CD4-positive, CD25-positive, alpha-beta regulatory T cell (primary cell): ENCODE results near the gene MAP2K4. TPM values are rescaled to one million over a fixed set of nuclear protein-coding genes. Genes with fewer than 3 reads are reported as not detected.
A peak's percentile ranks its signal among the peaks of the same experiment; 100 is the strongest.

ENCODE experiments used
- ATAC-seq, 2 donors: fragments of 150-1000 bp; cut with Tn5 transposase; one replicate each; pipeline ENCODE4 v1.10.0; 2021; ENCODE audit warnings: low read depth in 2 of 2, moderate number of reproducible peaks in 2 of 2, moderate library complexity in 1 of 2
- DNase-seq, 3 donors: peaks; one replicate each; pipeline versions ENCODE4 v3.0.0 to v3.0.0-alpha.2; 2012 to 2022; ENCODE audit warnings: mixed read lengths in 1 of 3
- H3K27ac ChIP-seq: one replicate; pipeline ENCODE4 v1.7.0; 2013; ENCODE audit warnings: mild to moderate bottlenecking, low read length; ENCODE audit not compliant: insufficient read depth, poor library complexity, severe bottlenecking
- H3K27me3 ChIP-seq: one replicate; pipeline ENCODE4 v1.7.0; 2013; ENCODE audit warnings: low read length; ENCODE audit not compliant: control insufficient read depth, insufficient read depth
- H3K36me3 ChIP-seq: one replicate; pipeline ENCODE4 v1.7.0; 2013; ENCODE audit warnings: mild to moderate bottlenecking, low read length, moderate library complexity; ENCODE audit not compliant: control insufficient read depth, insufficient read depth
- H3K4me1 ChIP-seq: 2 replicates; pipeline ENCODE4 v1.7.0; 2013; ENCODE audit warnings: mild to moderate bottlenecking, low read length; ENCODE audit not compliant: insufficient read depth, control insufficient read depth, poor library complexity, severe bottlenecking
- H3K4me3 ChIP-seq: one replicate; pipeline ENCODE4 v1.7.0; 2013; ENCODE audit warnings: low read depth, mild to moderate bottlenecking, low read length, moderate library complexity
- H3K9me3 ChIP-seq, 2 experiments: 1 replicate in 1 of 2; 2 replicates in 1 of 2; pipeline ENCODE4 v1.7.0; 2013; ENCODE audit warnings: low read length in 2 of 2, mild to moderate bottlenecking in 1 of 2, moderate library complexity in 1 of 2; ENCODE audit not compliant: control insufficient read depth in 2 of 2
- H3K27ac Mint-ChIP-seq, 3 donors: one replicate each; pipeline ENCODE4 v1.8.0; 2020 to 2022; ENCODE audit warnings: mild to moderate bottlenecking in 3 of 3, mixed read lengths in 3 of 3, moderate library complexity in 2 of 3
- H3K27me3 Mint-ChIP-seq: one replicate; pipeline ENCODE4 v1.8.0; 2022; ENCODE audit warnings: mild to moderate bottlenecking, mixed read lengths
- H3K36me3 Mint-ChIP-seq: one replicate; pipeline ENCODE4 v1.8.0; 2020; ENCODE audit warnings: mixed read lengths
- H3K4me1 Mint-ChIP-seq, 4 donors: one replicate each; pipeline ENCODE4 v1.8.0; 2020 to 2022; ENCODE audit warnings: mixed read lengths in 4 of 4, mild to moderate bottlenecking in 1 of 4
- H3K4me3 Mint-ChIP-seq, 4 donors: one replicate each; pipeline ENCODE4 v1.8.0; 2020 to 2022; ENCODE audit warnings: mild to moderate bottlenecking in 4 of 4, mixed read lengths in 4 of 4, moderate library complexity in 3 of 4
- H3K9me3 Mint-ChIP-seq, 7 donors: one replicate each; pipeline ENCODE4 v1.8.0; 2020 to 2022; ENCODE audit warnings: mixed read lengths in 7 of 7, mild to moderate bottlenecking in 3 of 7, moderate library complexity in 2 of 7
- polyA plus RNA-seq, 4 donors: library from polyadenylated mRNA; unstranded; fragments of 300-500 nt; fragmentation: Illumina TruSeq; gene quantifications; one replicate each; pipeline ENCODE4 v1.2.3, GENCODE V29; 2021
- total RNA-seq: library from RNA; stranded (reverse); gene quantifications from one replicate; pipeline ENCODE4 v1.2.3, GENCODE V29; 2022

MAP2K4 gene
- total and polyA plus RNA-seq, 5 donors from 2014 or later = 25.1 to 30.6 (median 26.1) TPM

GRCh38 chr17:12053552-12053951 is 32.9 kb downstream of the MAP2K4 start:
- peak overlapping the region in 3 of 4 donors; percentile 2 to 66 (median 62) for H3K4me3 Mint-ChIP-seq
- no peak for ATAC-seq

GRCh38 chr17:12055889-12056288 is 35.2 kb downstream of the MAP2K4 start:
- Histone ChIP-seq H3K36me3 (peaks cover 5% of the 10 kb centered on the region), H3K4me1 (peaks cover 10% of the 10 kb centered on the region), H3K9me3 (no peaks in the 10 kb centered on the region), H3K27ac (no peak overlapping the region), H3K4me3 (no peak overlapping the region), H3K27me3 (no peaks in the 10 kb centered on the region)
- Mint-ChIP-seq H3K27me3 (no peaks in the 10 kb centered on the region), H3K36me3 (peaks cover 17% of the 10 kb centered on the region), H3K27ac (peak overlapping the region; percentile 4 to 38 (median 8)), H3K9me3 (no peaks in the 10 kb centered on the region), H3K4me3 (no peak overlapping the region), H3K4me1 (peaks cover 39 to 76% (median 62%) of the 10 kb centered on the region in 4 donors)
- DNase-seq (peak in 1 of 3 donors; percentile 76), ATAC-seq (peak; percentile 65 to 69)

More at GRCh38 chr17:12053552-12053951, 32.9 kb downstream of the MAP2K4 start:
- no peaks in the 10 kb centered on the region for H3K27me3 ChIP-seq
- Mint-ChIP-seq H3K36me3 (peaks cover 6% of the 10 kb centered on the region), H3K27ac (peak overlapping the region; percentile 22 to 57 (median 57)), H3K4me1 (peaks cover 30 to 88% (median 77%) of the 10 kb centered on the region in 4 donors), H3K9me3 (no peaks in the 10 kb centered on the region), H3K27me3 (no peaks in the 10 kb centered on the region)
- peaks cover 10% of the 10 kb centered on the region for H3K4me1 ChIP-seq
- peaks cover 3% of the 10 kb centered on the region for H3K36me3 ChIP-seq
- no peak overlapping the region for H3K27ac ChIP-seq
- DNase-seq = peak in 1 of 3 donors; percentile 38
- no peaks in the 10 kb centered on the region for H3K9me3 ChIP-seq
- H3K4me3 ChIP-seq = no peak overlapping the region

DNA sequence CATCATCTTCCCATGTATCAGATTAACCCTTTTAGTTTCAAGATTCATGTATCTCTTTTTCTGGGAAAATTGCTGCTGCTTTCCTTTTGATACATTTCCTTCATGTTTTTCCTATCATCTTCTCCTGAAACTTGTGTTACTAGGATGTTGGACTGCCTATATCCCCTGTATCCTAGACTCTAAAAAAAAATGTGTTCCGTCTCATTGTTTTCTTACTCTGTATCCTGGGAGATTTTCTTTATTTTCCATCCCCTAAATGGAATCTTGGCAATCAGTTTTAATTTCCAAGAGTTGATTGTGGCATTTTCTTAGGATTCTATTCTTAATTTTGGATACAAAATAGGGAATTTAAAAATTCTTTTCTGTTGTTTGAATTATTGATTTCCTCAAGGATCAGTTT is 36.8 kb downstream of the MAP2K4 start:
- no peak for ATAC-seq

GRCh38 chr17:12058535-12058934 is 37.9 kb downstream of the MAP2K4 start:
- Histone ChIP-seq H3K27ac (no peak overlapping the region), H3K36me3 (peaks cover 5% of the 10 kb centered on the region), H3K4me3 (no peak overlapping the region), H3K4me1 (peaks cover 4% of the 10 kb centered on the region), H3K9me3 (no peaks in the 10 kb centered on the region), H3K27me3 (no peaks in the 10 kb centered on the region)
- H3K36me3 Mint-ChIP-seq = peaks cover 28% of the 10 kb centered on the region
- H3K27me3 Mint-ChIP-seq = no peaks in the 10 kb centered on the region
- DNase-seq (no peak), ATAC-seq (no peak)
- H3K4me3 Mint-ChIP-seq = no peak overlapping the region
- no peaks in the 10 kb centered on the region for H3K9me3 Mint-ChIP-seq
- peaks cover 33 to 60% (median 49%) of the 10 kb centered on the region in 4 donors for H3K4me1 Mint-ChIP-seq
- H3K27ac Mint-ChIP-seq = no peak overlapping the region

More for the DNA sequence above, 36.8 kb downstream of the MAP2K4 start:
- Histone ChIP-seq H3K4me1 (peaks cover 10% of the 10 kb centered on the region), H3K4me3 (no peak overlapping the region), H3K27me3 (no peaks in the 10 kb centered on the region), H3K36me3 (peaks cover 5% of the 10 kb centered on the region), H3K27ac (no peak overlapping the region), H3K9me3 (no peaks in the 10 kb centered on the region)
- peaks cover 37 to 65% (median 55%) of the 10 kb centered on the region in 4 donors for H3K4me1 Mint-ChIP-seq
- peaks cover 18% of the 10 kb centered on the region for H3K36me3 Mint-ChIP-seq
- H3K9me3 Mint-ChIP-seq = no peaks in the 10 kb centered on the region
- no peak overlapping the region for H3K4me3 Mint-ChIP-seq
- no peaks in the 10 kb centered on the region for H3K27me3 Mint-ChIP-seq
- no peak for DNase-seq
- H3K27ac Mint-ChIP-seq = peak overlapping the region in 1 of 3 donors; percentile 8

DNA sequence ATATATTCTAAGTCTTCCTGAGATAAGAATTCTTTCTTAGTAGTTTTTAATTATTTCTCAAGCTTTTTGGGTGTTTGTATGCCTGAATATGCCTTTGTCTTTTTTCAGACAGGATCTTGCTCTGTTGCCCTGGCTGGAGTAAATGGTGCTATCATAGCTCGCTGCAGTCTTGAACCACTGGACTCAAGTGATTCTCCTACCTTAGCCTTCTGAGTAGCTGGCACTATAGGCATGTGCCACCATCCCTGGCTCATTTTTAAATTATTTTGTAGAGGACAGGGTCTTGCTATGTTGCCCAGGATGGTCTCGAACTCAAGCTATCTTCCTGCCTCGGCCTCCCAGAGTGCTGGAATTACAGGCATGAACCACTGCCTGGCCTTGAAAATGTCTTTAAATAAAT is 41.6 kb downstream of the MAP2K4 start:
- H3K27ac ChIP-seq = no peak overlapping the region
- no peak overlapping the region for H3K4me3 Mint-ChIP-seq
- H3K9me3 Mint-ChIP-seq = no peaks in the 10 kb centered on the region
- ATAC-seq = no peak
- no peaks in the 10 kb centered on the region for H3K27me3 ChIP-seq
- H3K27ac Mint-ChIP-seq = no peak overlapping the region
- peaks cover 18 to 28% (median 22%) of the 10 kb centered on the region in 4 donors for H3K4me1 Mint-ChIP-seq
- H3K36me3 ChIP-seq = peaks cover 2% of the 10 kb centered on the region
- H3K36me3 Mint-ChIP-seq = peaks cover 39% of the 10 kb centered on the region
- no peak for DNase-seq
- H3K27me3 Mint-ChIP-seq = no peaks in the 10 kb centered on the region
- H3K9me3 ChIP-seq = no peaks in the 10 kb centered on the region
- H3K4me1 ChIP-seq = no peaks in the 10 kb centered on the region
- H3K4me3 ChIP-seq = no peak overlapping the region

- H3K4me1 Mint-ChIP-seq = peaks cover 10 to 18% (median 15%) of the 10 kb centered on the region in 4 donors
- H3K4me1 ChIP-seq = no peaks in the 10 kb centered on the region
- H3K9me3 ChIP-seq = no peaks in the 10 kb centered on the region
- H3K36me3 ChIP-seq = no peaks in the 10 kb centered on the region
- H3K4me3 ChIP-seq = no peak overlapping the region
- peaks cover 29% of the 10 kb centered on the region for H3K36me3 Mint-ChIP-seq
- peak overlapping the region in 1 of 3 donors; percentile 27 for H3K27ac Mint-ChIP-seq
- DNase-seq = no peak
- H3K27me3 Mint-ChIP-seq = no peaks in the 10 kb centered on the region
- no peaks in the 10 kb centered on the region for H3K9me3 Mint-ChIP-seq
- no peaks in the 10 kb centered on the region for H3K27me3 ChIP-seq
- no peak overlapping the region for H3K4me3 Mint-ChIP-seq
- H3K27ac ChIP-seq = no peak overlapping the region
- ATAC-seq = no peak
These were observed 43.7 kb downstream of the MAP2K4 start for GRCh38 chr17:12064395-12064794.

DNA sequence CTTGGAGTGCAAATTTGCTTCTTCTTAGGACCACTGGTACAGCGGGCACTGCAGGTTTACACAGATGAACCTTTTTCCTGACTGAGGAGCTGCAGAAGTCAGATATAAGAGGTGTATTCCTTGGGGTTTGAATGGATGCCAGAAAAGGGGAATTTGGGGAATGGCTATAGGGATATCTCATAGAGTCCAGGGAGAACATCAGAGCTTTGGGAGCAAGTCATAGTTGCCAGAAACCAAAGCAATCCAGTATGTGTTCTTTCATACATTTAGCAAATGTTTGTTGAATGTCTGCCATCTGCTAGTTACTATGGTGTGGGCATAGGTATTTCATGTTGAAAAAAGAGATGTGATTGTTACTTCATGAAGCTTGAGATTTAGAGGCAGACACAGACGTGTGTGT is 46.8 kb downstream of the MAP2K4 start:
- DNase-seq (no peak), ATAC-seq (no peak)
- H3K27me3 ChIP-seq = no peaks in the 10 kb centered on the region
- H3K9me3 ChIP-seq = no peaks in the 10 kb centered on the region
- peaks cover 34% of the 10 kb centered on the region for H3K36me3 Mint-ChIP-seq
- H3K4me1 ChIP-seq = no peaks in the 10 kb centered on the region
- H3K27ac Mint-ChIP-seq = no peak overlapping the region
- H3K4me3 Mint-ChIP-seq = no peak overlapping the region
- no peak overlapping the region for H3K4me3 ChIP-seq
- peaks cover 6 to 10% (median 7%) of the 10 kb centered on the region in 4 donors for H3K4me1 Mint-ChIP-seq
- H3K27me3 Mint-ChIP-seq = no peaks in the 10 kb centered on the region
- H3K27ac ChIP-seq = no peak overlapping the region
- H3K36me3 ChIP-seq = peaks cover 12% of the 10 kb centered on the region
- no peaks in the 10 kb centered on the region for H3K9me3 Mint-ChIP-seq

GRCh38 chr17:12068946-12069345 is 48.3 kb downstream of the MAP2K4 start:
- H3K4me3 Mint-ChIP-seq = no peak overlapping the region
- peaks cover 31% of the 10 kb centered on the region for H3K36me3 Mint-ChIP-seq
- Histone ChIP-seq H3K9me3 (no peaks in the 10 kb centered on the region), H3K4me3 (no peak overlapping the region), H3K27me3 (no peaks in the 10 kb centered on the region), H3K27ac (no peak overlapping the region), H3K4me1 (no peaks in the 10 kb centered on the region), H3K36me3 (peaks cover 12% of the 10 kb centered on the region)
- no peak for ATAC-seq
- no peaks in the 10 kb centered on the region for H3K9me3 Mint-ChIP-seq
- peaks cover 2 to 8% (median 6%) of the 10 kb centered on the region in 4 donors for H3K4me1 Mint-ChIP-seq
- H3K27ac Mint-ChIP-seq = no peak overlapping the region
- no peak for DNase-seq
- H3K27me3 Mint-ChIP-seq = no peaks in the 10 kb centered on the region
